ENCODE data around the gene CLK1. TPM values are rescaled to one million over a fixed set of nuclear protein-coding genes. Genes with fewer than 3 reads are reported as not detected.

The CLK1 gene
- total and polyA plus RNA-seq, 2 of the 8 experiments (the other 6 are each of a cell fraction or from before 2014, with no cell fraction given): 22.3 to 35.2 TPM

DNA sequence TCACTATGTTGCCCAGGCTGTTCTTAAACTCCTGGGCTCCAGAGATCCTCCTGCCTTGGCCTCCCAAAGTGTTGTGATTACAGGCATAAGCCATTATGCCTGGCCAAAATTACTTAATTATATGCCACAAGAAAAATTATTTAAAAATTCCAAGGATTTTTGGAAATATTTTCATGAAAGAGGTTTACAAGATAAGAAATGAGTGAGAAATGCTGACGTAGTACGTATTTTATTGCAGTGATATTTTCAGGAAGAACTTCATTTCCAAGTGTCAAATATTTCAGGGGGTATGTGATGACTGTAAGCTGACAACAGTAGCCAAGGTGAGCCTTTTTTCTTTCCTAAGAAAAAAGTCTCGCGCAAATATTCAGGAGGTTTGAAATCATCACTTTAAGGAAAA, 45.5 kb upstream of the CLK1 start:
- no peak overlapping the region for H3K56ac ChIP-seq (replicated peaks; ENCODE audit: insufficient read length, low read depth, low read length)
- H4K20me1 ChIP-seq (replicated peaks in 1 of 2; ENCODE audit: control insufficient read depth in 1 of 2, insufficient read depth in 2 of 2, low read length in 2 of 2): no peaks in the 10 kb centered on the region
- no peak overlapping the region for H2BK5ac ChIP-seq (ENCODE audit: low read depth, low read length)
- ChIA-PET POLR2A (ENCODE audit: partially characterized antibody) (interaction anchor here (0.6 to 1.3 kb wide), 2 partner anchors 8 to 13 kb away, joined by 3 read pairs; no protein-coding TSS in a partner anchor), CTCF (ENCODE audit: partially characterized antibody) (interaction anchor here (1.0 to 2.1 kb wide), 2 partner anchors 9 to 273 kb away, joined by 5 to 8 read pairs; no protein-coding TSS in a partner anchor)
- H4K91ac ChIP-seq (replicated peaks; ENCODE audit: insufficient read length, low read length): no peak overlapping the region
- H2BK12ac ChIP-seq (ENCODE audit: low read depth, low read length): no peak overlapping the region
- H3K79me2 ChIP-seq (ENCODE audit: control insufficient read depth in 1 of 2, insufficient read depth in 2 of 2, low read length in 2 of 2): no peaks in the 10 kb centered on the region
- H4K8ac ChIP-seq (ENCODE audit: extremely low read depth, insufficient read depth, low read length): no peak overlapping the region
- H2BK120ac ChIP-seq (replicated peaks; ENCODE audit: low read depth, low read length): no peak overlapping the region
- H3K9me3 ChIP-seq (ENCODE audit: insufficient read depth in 2 of 2, low read depth in 1 of 2, low read length in 1 of 2): no peaks in the 10 kb centered on the region
- H3K18ac ChIP-seq (ENCODE audit: extremely low read depth, low read length): no peak overlapping the region
- no peak overlapping the region for H3K27ac ChIP-seq (ENCODE audit: low read depth, low read length)
- no peaks in the 10 kb centered on the region for H3K4me1 ChIP-seq (replicated peaks in 1 of 4; ENCODE audit: control insufficient read depth in 3 of 4, insufficient read depth in 4 of 4, low read length in 3 of 4)
- H3K27me3 ChIP-seq (replicated peaks in 1 of 4; ENCODE audit: control insufficient read depth in 3 of 4, extremely low read depth in 1 of 4, insufficient read depth in 3 of 4, low read length in 3 of 4): no peaks in the 10 kb centered on the region
- H4K5ac ChIP-seq (ENCODE audit: insufficient read length, low read depth, low read length): no peak overlapping the region
- no peaks in the 10 kb centered on the region for H3K23me2 ChIP-seq (ENCODE audit: low read depth, low read length)
- 87% methylated on average over 4 of the region's 4 CpGs; no CpG with 5 or more reads in 1 of the 2 experiments for WGBS, 2 experiments (ENCODE audit: extremely low coverage in 1 of 2, insufficient coverage in 1 of 2, insufficient read length in 1 of 2, insufficient replicate concordance in 2 of 2, low coverage in 1 of 2, low lambda C conversion rate in 2 of 2, missing lambda C conversion rate in 1 of 2)
- no peak for TF ChIP-seq SP4 (IDR thresholded peaks at IDR 0.05; ENCODE audit: low read length)
- no peak overlapping the region for H3K4ac ChIP-seq (replicated peaks; ENCODE audit: insufficient read length, low read depth, low read length)
- FAIRE-seq (no peak), DNase-seq (ENCODE audit: low read depth in 1 of 2, low spot score in 2 of 2) (no peak)
- no peak overlapping the region for H3K9ac ChIP-seq (replicated peaks in 1 of 4; ENCODE audit: extremely low read depth in 1 of 4, low read depth in 3 of 4, low read length in 3 of 4)
- no peak overlapping the region for H3K4me3 ChIP-seq (ENCODE audit: extremely low read depth in 1 of 4, insufficient read depth in 2 of 4, low read depth in 3 of 4, low read length in 4 of 4)
- no peak overlapping the region for H2BK20ac ChIP-seq (ENCODE audit: low read length)
- peaks cover 6 to 53% (median 27%) of the 10 kb centered on the region in 4 experiments; a peak in 7 of 8 replicates for H3K36me3 ChIP-seq (ENCODE audit: control insufficient read depth in 2 of 4, insufficient read depth in 4 of 4, low read length in 3 of 4)
- no peak overlapping the region for H3K23ac ChIP-seq (ENCODE audit: insufficient read length)
- H2AFZ ChIP-seq (ENCODE audit: low read length): no peak overlapping the region
- H3K79me1 ChIP-seq (ENCODE audit: low read depth, low read length): no peaks in the 10 kb centered on the region
- H3K4me2 ChIP-seq (ENCODE audit: insufficient read depth in 1 of 2, low read depth in 2 of 2, low read length in 2 of 2): no peak overlapping the region
- H3K14ac ChIP-seq (ENCODE audit: insufficient read length): no peak overlapping the region
- H2AK5ac ChIP-seq (ENCODE audit: low read depth, low read length): no peak overlapping the region
- no peak overlapping the region for H2BK15ac ChIP-seq (ENCODE audit: low read length)

Measured in H1 (cell line).